ENCODE results near the gene SLC9A3. TPM values are rescaled to one million over a fixed set of nuclear protein-coding genes. Genes with fewer than 3 reads are reported as not detected.

The SLC9A3 gene
- polyA plus RNA-seq, 1 of the 3 experiments (the other 2 are of a cell fraction): 1.9 TPM

DNA sequence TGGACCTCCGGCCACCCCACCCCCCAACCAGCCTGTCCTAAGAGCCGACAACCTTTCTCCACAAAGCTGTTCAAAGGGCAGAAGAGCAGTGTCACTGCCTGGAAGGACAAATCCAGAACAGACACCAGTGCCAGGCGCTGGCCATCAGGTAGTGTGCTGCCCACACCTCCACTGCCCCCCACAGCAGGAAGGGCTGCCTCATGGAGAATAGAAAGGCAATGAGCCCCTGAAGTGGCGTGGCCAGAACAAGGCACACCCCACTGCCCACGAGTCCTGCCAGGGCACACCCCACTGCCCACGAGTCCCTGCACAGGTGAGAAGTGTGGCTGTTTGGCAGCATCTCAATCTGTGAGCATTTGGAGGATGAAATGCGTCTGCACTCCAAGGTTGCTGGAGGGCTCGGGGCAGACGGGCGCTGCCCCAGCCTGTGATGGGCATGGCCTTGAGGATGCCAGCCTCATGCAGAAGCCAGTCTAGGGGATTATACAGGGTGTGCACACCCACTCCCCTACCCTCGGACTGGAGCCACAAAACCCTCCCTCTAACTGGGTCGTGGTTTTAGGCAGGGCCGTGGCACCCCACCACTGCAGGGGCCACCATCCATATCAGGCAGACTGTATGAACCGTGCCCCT, 2.3 kb upstream of the SLC9A3 start:
- TF ChIP-seq, protein P1, sequence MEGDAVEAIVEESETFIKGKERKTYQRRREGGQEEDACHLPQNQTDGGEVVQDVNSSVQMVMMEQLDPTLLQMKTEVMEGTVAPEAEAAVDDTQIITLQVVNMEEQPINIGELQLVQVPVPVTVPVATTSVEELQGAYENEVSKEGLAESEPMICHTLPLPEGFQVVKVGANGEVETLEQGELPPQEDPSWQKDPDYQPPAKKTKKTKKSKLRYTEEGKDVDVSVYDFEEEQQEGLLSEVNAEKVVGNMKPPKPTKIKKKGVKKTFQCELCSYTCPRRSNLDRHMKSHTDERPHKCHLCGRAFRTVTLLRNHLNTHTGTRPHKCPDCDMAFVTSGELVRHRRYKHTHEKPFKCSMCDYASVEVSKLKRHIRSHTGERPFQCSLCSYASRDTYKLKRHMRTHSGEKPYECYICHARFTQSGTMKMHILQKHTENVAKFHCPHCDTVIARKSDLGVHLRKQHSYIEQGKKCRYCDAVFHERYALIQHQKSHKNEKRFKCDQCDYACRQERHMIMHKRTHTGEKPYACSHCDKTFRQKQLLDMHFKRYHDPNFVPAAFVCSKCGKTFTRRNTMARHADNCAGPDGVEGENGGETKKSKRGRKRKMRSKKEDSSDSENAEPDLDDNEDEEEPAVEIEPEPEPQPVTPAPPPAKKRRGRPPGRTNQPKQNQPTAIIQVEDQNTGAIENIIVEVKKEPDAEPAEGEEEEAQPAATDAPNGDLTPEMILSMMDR (IDR thresholded peaks at IDR 0.05): no peak
- no peak for TF ChIP-seq MEF2A (IDR thresholded peaks at IDR 0.05; ENCODE audit: borderline replicate concordance, low read depth)
- TF ChIP-seq, protein P2, sequence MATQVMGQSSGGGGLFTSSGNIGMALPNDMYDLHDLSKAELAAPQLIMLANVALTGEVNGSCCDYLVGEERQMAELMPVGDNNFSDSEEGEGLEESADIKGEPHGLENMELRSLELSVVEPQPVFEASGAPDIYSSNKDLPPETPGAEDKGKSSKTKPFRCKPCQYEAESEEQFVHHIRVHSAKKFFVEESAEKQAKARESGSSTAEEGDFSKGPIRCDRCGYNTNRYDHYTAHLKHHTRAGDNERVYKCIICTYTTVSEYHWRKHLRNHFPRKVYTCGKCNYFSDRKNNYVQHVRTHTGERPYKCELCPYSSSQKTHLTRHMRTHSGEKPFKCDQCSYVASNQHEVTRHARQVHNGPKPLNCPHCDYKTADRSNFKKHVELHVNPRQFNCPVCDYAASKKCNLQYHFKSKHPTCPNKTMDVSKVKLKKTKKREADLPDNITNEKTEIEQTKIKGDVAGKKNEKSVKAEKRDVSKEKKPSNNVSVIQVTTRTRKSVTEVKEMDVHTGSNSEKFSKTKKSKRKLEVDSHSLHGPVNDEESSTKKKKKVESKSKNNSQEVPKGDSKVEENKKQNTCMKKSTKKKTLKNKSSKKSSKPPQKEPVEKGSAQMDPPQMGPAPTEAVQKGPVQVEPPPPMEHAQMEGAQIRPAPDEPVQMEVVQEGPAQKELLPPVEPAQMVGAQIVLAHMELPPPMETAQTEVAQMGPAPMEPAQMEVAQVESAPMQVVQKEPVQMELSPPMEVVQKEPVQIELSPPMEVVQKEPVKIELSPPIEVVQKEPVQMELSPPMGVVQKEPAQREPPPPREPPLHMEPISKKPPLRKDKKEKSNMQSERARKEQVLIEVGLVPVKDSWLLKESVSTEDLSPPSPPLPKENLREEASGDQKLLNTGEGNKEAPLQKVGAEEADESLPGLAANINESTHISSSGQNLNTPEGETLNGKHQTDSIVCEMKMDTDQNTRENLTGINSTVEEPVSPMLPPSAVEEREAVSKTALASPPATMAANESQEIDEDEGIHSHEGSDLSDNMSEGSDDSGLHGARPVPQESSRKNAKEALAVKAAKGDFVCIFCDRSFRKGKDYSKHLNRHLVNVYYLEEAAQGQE (IDR thresholded peaks at IDR 0.05; ENCODE audit: low read depth, low read length): no peak
- no peak for TF ChIP-seq FOSL2 (IDR thresholded peaks at IDR 0.05; ENCODE audit: borderline replicate concordance, low read depth)
- no peak for TF ChIP-seq NFIC (IDR thresholded peaks at IDR 0.05; ENCODE audit: borderline replicate concordance)
- no peak for TF ChIP-seq GABPA (IDR thresholded peaks at IDR 0.05; ENCODE audit: low read depth)
- no peak for TF ChIP-seq EZH2phosphoT487 (IDR thresholded peaks at IDR 0.05; ENCODE audit: borderline replicate concordance, low read depth)
- TF ChIP-seq, protein P3, sequence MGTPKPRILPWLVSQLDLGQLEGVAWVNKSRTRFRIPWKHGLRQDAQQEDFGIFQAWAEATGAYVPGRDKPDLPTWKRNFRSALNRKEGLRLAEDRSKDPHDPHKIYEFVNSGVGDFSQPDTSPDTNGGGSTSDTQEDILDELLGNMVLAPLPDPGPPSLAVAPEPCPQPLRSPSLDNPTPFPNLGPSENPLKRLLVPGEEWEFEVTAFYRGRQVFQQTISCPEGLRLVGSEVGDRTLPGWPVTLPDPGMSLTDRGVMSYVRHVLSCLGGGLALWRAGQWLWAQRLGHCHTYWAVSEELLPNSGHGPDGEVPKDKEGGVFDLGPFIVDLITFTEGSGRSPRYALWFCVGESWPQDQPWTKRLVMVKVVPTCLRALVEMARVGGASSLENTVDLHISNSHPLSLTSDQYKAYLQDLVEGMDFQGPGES (IDR thresholded peaks at IDR 0.05; ENCODE audit: low read depth, low read length): no peak
- TF ChIP-seq TAF1 (IDR thresholded peaks at IDR 0.05; ENCODE audit: borderline replicate concordance, low read depth, low read length): no peak
- TF ChIP-seq EP300 (IDR thresholded peaks at IDR 0.05; ENCODE audit: borderline replicate concordance in 1 of 2, low read depth in 1 of 2, low read length in 1 of 2): no peak
- no peak for TF ChIP-seq JUND (IDR thresholded peaks at IDR 0.05)
- TF ChIP-seq RFX5 (IDR thresholded peaks at IDR 0.05; ENCODE audit: low read length): no peak
- DNase-seq: no peak
- H3K9me2 ChIP-seq: no peaks in the 10 kb centered on the region
- H3K27me3 ChIP-seq (ENCODE audit: insufficient read depth): peaks cover 84% of the 10 kb centered on the region
- no peaks in the 10 kb centered on the region for H3K79me2 ChIP-seq (ENCODE audit: insufficient read depth)
- 25% methylated on average over 5 of the region's 14 CpGs for WGBS (ENCODE audit: low lambda C conversion rate)
- no peak overlapping the region for H3K9ac ChIP-seq
- H3K4me2 ChIP-seq: no peak overlapping the region
- no peaks in the 10 kb centered on the region for H3F3A ChIP-seq (replicated peaks; ENCODE audit: insufficient read depth)
- no peak overlapping the region for H3K4me3 ChIP-seq (ENCODE audit: low read depth in 2 of 2, low read length in 1 of 2)
- H3K4me1 ChIP-seq (ENCODE audit: control insufficient read depth in 1 of 2, insufficient read depth in 2 of 2, low read depth in 1 of 2, low read length in 1 of 2): no peaks in the 10 kb centered on the region
- no peaks in the 10 kb centered on the region for H3K9me3 ChIP-seq
- ChIA-PET CTCF (interaction anchor here (1.1 kb wide), 1 partner anchor 15 kb away, joined by 3 read pairs; no protein-coding TSS in a partner anchor), POLR2A (no interaction called here)
- no peaks in the 10 kb centered on the region for H3K36me3 ChIP-seq (replicated peaks in 1 of 2; ENCODE audit: control insufficient read depth in 1 of 2, insufficient read depth in 2 of 2, low read length in 1 of 2)
- 0 out of 2 replicates have a peak, but pooled peaks cover 2% of the 10 kb centered on the region for H4K20me1 ChIP-seq (ENCODE audit: insufficient read depth)
- no peak overlapping the region for H3K27ac ChIP-seq (ENCODE audit: low read depth in 2 of 2, low read length in 1 of 2)
- no peak overlapping the region for H2AFZ ChIP-seq (ENCODE audit: low read depth)
